ENCODE data around the gene SBK2. TPM values are rescaled to one million over a fixed set of nuclear protein-coding genes. Genes with fewer than 3 reads are reported as not detected.
A peak's percentile ranks its signal among the peaks of the same experiment; 100 is the strongest.
"Not testable (repeated sequence)": the region's sequence is repeated elsewhere in the genome, so short reads cannot be mapped to it uniquely, and the experiment has no call there.

SBK2 gene
- total RNA-seq (not detected), polyA plus RNA-seq (ENCODE audit: insufficient read length in 6 of 6) (under 1 TPM in 1 of 6 donors, not detected in 5; 0.20 TPM)
- long read RNA-seq, donor 1 = 0 reads
- long read RNA-seq, donor 2 = 0 reads
- long read RNA-seq, donor 3 = 0 reads
- long read RNA-seq, donor 4 = 0 reads
- long read RNA-seq, donor 5 = 0 reads
- long read RNA-seq, donor 6 = 0 reads
- long read RNA-seq, donor 7 = 0 reads
- long read RNA-seq, donor 8 = 0 reads
- long read RNA-seq, donor 9 = 0 reads
- long read RNA-seq, donor 10 = 0 reads
- long read RNA-seq, donor 11 = 0 reads
- long read RNA-seq, donor 12 = 0 reads

DNA sequence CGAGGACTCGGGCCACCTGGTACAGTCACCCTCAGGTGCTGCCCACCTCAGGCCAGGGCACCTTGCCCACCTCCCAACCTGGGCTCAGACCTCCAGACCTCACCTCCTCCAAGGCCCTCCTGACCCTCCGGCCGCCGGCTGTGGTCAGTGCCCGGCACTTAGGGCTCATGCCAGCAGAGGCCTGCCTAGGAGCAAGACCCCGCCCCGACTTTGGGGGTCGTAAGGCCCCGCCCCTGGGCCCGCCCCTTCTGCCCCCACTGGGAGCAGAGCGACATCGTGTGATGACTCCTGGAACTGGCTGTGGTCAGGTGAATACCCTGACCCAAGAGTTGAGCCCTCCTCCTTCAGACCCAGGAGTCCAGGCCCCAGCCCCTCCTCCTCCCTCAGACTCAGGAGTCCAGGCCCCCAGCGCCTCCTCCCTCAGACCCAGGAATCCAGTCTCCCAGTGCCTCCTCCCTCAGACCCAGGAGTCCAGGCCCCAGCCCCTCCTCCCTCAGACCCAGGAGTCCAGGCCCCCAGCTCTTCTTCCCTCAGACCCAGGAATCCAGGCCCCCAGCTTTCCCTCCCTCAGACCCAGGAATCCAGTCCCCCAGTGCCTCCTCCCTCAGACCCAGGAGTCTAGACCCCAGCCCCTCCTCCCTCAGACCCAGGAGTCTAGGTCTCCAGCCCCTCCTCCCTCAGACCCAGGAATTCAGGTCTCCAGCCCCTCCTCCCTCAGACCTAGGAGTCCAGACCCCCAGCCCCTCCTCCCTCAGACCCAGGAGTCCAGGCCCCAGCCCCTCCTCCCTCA, at the start of gene SBK2:
Gene SBK2, minus strand, starts transcription at position 183 of the 790 bp plus-strand sequence. CDS start 839 bp downstream, outside the sequence.
- TF ChIP-seq CTCF (IDR thresholded peaks at IDR 0.05) = no peak
- H3K4me1 ChIP-seq = no peaks in the 10 kb centered on the region
- no peaks in the 10 kb centered on the region for H3K36me3 ChIP-seq
- H3K4me3 ChIP-seq = no peak within 1 kb of the TSS
- peaks cover 0 to 12% of the 10 kb centered on the region in 2 donors for H3K27me3 ChIP-seq
- H3K27ac ChIP-seq = no peak within 1 kb of the TSS
- no peaks in the 10 kb centered on the region for H3K9me3 ChIP-seq
- DNase-seq (no peak), ATAC-seq (no peak)
- intact Hi-C loops (cut with DNase I) = no loop called here

- peak in 3 of 4 donors; percentile 86 to 90 (median 88) for DNase-seq
- H3K4me1 ChIP-seq = peaks cover 10 to 30% of the 10 kb centered on the region in 2 donors
- ATAC-seq = peak; percentile 79
- peaks cover 0 to 29% of the 10 kb centered on the region in 2 donors for H3K27me3 ChIP-seq
- H3K27ac ChIP-seq = peak overlapping the region in 1 of 2 donors; percentile 27
- H3K36me3 ChIP-seq = no peaks in the 10 kb centered on the region
- intact Hi-C loops (cut with DNase I) = no loop called here
- peak overlapping the region; percentile 10 to 19 for H3K4me3 ChIP-seq
- TF ChIP-seq CTCF (IDR thresholded peaks at IDR 0.05) = no peak
- H3K9me3 ChIP-seq = no peaks in the 10 kb centered on the region
Measured at GRCh38 chr19:55585658-55586339, 48.9 kb upstream of the SBK2 start.

GRCh38 chr19:55584871-55585270, 47.9 kb upstream of the SBK2 start:
- H3K27me3 ChIP-seq = peaks cover 0 to 29% of the 10 kb centered on the region in 2 donors
- intact Hi-C loops (cut with DNase I) = no loop called here
- DNase-seq (no peak), ATAC-seq (no peak)
- no peak for TF ChIP-seq CTCF (IDR thresholded peaks at IDR 0.05)
- no peaks in the 10 kb centered on the region for H3K9me3 ChIP-seq
- H3K36me3 ChIP-seq = no peaks in the 10 kb centered on the region
- no peak overlapping the region for H3K4me3 ChIP-seq
- no peak overlapping the region for H3K27ac ChIP-seq
- peaks cover 10 to 34% of the 10 kb centered on the region in 2 donors for H3K4me1 ChIP-seq

DNA sequence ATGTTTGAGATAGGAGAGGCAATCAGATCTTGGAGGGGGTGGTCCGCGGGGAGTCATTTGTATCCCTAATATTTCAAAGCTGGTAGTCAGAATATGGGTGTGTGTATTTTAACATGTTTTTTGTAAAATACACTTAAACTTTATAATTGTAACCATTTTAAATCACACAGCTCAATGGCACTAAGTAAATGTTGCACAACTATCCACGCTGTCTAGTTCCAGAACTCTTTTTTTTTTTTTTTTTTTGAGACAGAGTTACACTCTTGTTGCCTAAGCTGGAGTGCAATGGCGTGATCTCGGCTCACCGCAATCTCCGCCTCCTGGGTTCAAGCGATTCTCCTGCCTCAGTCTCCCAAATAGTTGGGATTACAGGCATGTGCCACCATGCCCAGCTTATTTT, 47.0 kb upstream of the SBK2 start:
- DNase-seq; H3K4me3 ChIP-seq; H3K36me3 ChIP-seq; H3K9me3 ChIP-seq; ATAC-seq; intact Hi-C loops (cut with DNase I): not testable (repeated sequence)
- H3K27ac ChIP-seq = peak overlapping the region in 1 of 2 donors; percentile 6
- H3K27me3 ChIP-seq = peaks cover 0 to 29% of the 10 kb centered on the region in 2 donors
- H3K4me1 ChIP-seq = peaks cover 10 to 41% of the 10 kb centered on the region in 2 donors

DNA sequence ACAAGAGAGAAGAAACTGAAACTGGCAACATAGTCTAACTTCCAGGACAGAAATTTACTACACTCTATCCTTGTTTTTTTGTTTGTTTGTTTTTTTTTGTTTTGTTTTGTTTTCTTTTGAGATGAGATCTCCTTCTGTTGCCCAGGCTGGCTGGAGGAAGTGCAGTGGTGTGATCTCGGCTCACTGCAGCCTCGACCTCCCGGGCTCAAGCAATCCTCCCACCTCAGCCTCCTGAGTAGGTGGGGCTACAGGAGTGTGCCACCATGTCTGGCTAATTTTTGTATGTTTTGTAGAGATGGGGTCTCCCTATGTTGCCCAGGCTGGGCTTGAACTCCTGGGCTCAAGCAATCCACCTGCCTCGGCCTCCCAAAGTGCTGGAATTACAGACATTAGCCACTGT, 45.4 kb upstream of the SBK2 start:
- peak overlapping the region in 1 of 2 donors; percentile 87 for H3K27ac ChIP-seq
- H3K4me3 ChIP-seq; H3K9me3 ChIP-seq; ATAC-seq; intact Hi-C loops (cut with DNase I); DNase-seq: not testable (repeated sequence)
- H3K36me3 ChIP-seq = peaks cover 0 to 19% of the 10 kb centered on the region in 2 donors
- H3K27me3 ChIP-seq = peaks cover 0 to 27% of the 10 kb centered on the region in 2 donors
- H3K4me1 ChIP-seq = peaks cover 10 to 33% of the 10 kb centered on the region in 2 donors
